Smooth muscle cell (in vitro differentiated cells): Measurements from ENCODE around the gene TINAGL1. TPM values are rescaled to one million over a fixed set of nuclear protein-coding genes. Genes with fewer than 3 reads are reported as not detected.

Experiments
- DNase-seq: peaks from one replicate; lab custom pipeline; 2025; ENCODE audit not compliant: unreplicated experiment; lab: John Stamatoyannopoulos, UW
- H2AFZ ChIP-seq: fragments of 200-600 bp; sonication (generic); 2 replicates; pipeline ENCODE4 v1.6.0; 2016; ENCODE audit warnings: antibody characterized with exemption, low read depth, mild to moderate bottlenecking
- H3F3A ChIP-seq: fragments of 200-600 bp; sonication (generic); 2 replicates; pipeline ENCODE4 v1.6.0; 2017; ENCODE audit warnings: antibody characterized with exemption, low read depth
- H3K27ac ChIP-seq: fragments of 200-600 bp; sonication (generic); 2 replicates; pipeline ENCODE4 v1.5.1; 2016; ENCODE audit warnings: low read depth, mild to moderate bottlenecking
- H3K27me3 ChIP-seq: fragments of 200-600 bp; sonication (generic); 2 replicates; pipeline ENCODE4 v1.6.1; 2016; ENCODE audit warnings: low read depth, mild to moderate bottlenecking
- H3K36me3 ChIP-seq: fragments of 200-600 bp; sonication (generic); 2 replicates; pipeline ENCODE4 v1.5.1; 2016; ENCODE audit warnings: low read depth
- H3K4me1 ChIP-seq: fragments of 200-600 bp; sonication (generic); 2 replicates; pipeline ENCODE4 v1.5.1; 2016; ENCODE audit warnings: low read depth
- H3K4me2 ChIP-seq: fragments of 200-600 bp; sonication (generic); 2 replicates; pipeline ENCODE4 v1.6.0; 2016; ENCODE audit warnings: mild to moderate bottlenecking
- H3K4me3 ChIP-seq: fragments of 200-600 bp; sonication (generic); 2 replicates; pipeline ENCODE4 v1.5.1; 2016; ENCODE audit warnings: mild to moderate bottlenecking
- H3K79me2 ChIP-seq: fragments of 200-600 bp; sonication (generic); 2 replicates; pipeline ENCODE4 v1.6.0; 2016; ENCODE audit warnings: low read depth, mild to moderate bottlenecking
- H3K9ac ChIP-seq: fragments of 200-600 bp; sonication (generic); 2 replicates; pipeline ENCODE4 v1.6.0; 2016; ENCODE audit warnings: low read depth
- H3K9me3 ChIP-seq: fragments of 200-600 bp; sonication (generic); replicated peaks from 2 replicates; pipeline ENCODE4 v1.5.1; 2016; ENCODE audit warnings: low read depth
- H4K20me1 ChIP-seq: fragments of 200-600 bp; sonication (generic); 2 replicates; pipeline ENCODE4 v1.6.0; 2016; ENCODE audit warnings: low read depth
- CTCF ChIP-seq: fragments of 200-600 bp; sonication (generic); IDR thresholded peaks from 2 replicates; pipeline ENCODE4 v1.5.1; 2017; ENCODE audit warnings: borderline replicate concordance, mild to moderate bottlenecking, antibody characterized with exemption; ENCODE audit not compliant: insufficient read depth, poor library complexity, severe bottlenecking
- WGBS: methylation state at CpG from one replicate; pipeline ENCODE4 v1.1.7; 2016; ENCODE audit warnings: low lambda C conversion rate; 5-methylcytosine and 5-hydroxymethylcytosine counted together
- polyA plus RNA-seq: library from polyadenylated mRNA; unstranded; fragments of >200 nt; fragmentation: Nextera tagmentation; extraction: Ambion mirVana; gene quantifications from 2 replicates; pipeline ENCODE4 v1.2.1, GENCODE V29; 2016
- total RNA-seq: library from RNA; depleted of rRNA; stranded (reverse); fragments of >200 nt; gene quantifications from 2 replicates; pipeline ENCODE4 v1.2.3, GENCODE V29; 2014

Gene TINAGL1
- 142 and 148 TPM in 2 replicates for total RNA-seq
- 40.9 and 219 TPM in 2 replicates for polyA plus RNA-seq

GRCh38 chr1:31576201-31576669 lies at the start of gene TINAGL1:
Gene TINAGL1, plus strand, starts transcription at chr1:31576515. Its CDS starts 634 bp downstream, at chr1:31577149.
- H3K9me3 ChIP-seq, result no peaks in the 10 kb centered on the region
- peaks cover 4% of the 10 kb centered on the region for H3K79me2 ChIP-seq
- H3K4me1 ChIP-seq, result peaks cover 9% of the 10 kb centered on the region
- H3K4me2 ChIP-seq, result peak within 1 kb of the TSS; percentile 79
- TF ChIP-seq CTCF, result no peak
- H4K20me1 ChIP-seq, result no peaks in the 10 kb centered on the region
- H3F3A ChIP-seq, result peaks cover 7% of the 10 kb centered on the region
- peak within 1 kb of the TSS; percentile 9 for H3K9ac ChIP-seq
- H2AFZ ChIP-seq, result peak within 1 kb of the TSS; percentile 59
- 6% methylated on average over 22 of the region's 25 CpGs for WGBS
- no peaks in the 10 kb centered on the region for H3K27me3 ChIP-seq
- DNase-seq, result no peak
- peak within 1 kb of the TSS; percentile 43 for H3K4me3 ChIP-seq
- no peaks in the 10 kb centered on the region for H3K36me3 ChIP-seq
- peak within 1 kb of the TSS; percentile 75 for H3K27ac ChIP-seq

DNA sequence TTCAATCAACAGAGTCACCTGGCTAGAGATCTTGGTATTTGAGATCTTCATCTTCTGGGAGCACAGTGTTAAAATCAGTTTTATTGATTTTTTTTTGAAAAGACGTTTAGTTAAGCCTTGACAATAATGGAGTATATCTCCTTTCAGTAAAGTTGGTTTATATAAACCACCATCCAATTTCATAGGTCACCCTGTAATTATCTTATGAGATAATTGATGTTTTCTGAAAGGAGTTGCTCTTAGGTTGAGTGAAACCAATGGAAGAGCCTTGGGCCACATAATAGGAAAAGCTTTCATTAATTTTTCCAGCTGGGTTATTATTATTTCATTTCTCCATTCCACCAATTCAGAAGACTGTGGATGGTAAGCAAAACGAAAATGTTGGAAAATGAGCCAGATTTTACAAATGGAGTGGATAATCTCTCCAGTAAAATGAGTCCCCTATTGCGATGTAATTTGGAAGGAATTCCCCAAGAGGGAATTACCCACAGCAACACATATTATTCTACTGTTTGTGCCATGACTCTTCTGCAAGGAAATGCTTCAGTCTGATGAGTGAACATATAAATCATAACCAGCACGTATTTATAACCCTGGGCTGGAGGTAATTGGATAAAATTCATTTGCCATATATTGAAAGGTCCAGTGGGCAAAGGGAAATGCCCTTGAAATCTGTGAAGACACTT lies 46.2 kb upstream of the TINAGL1 start:
- Histone ChIP-seq H3F3A (peaks cover 20% of the 10 kb centered on the region), H4K20me1 (no peaks in the 10 kb centered on the region), H3K27me3 (no peaks in the 10 kb centered on the region), H3K9ac (peak overlapping the region; percentile 77), H3K4me1 (peaks cover 15% of the 10 kb centered on the region), H3K4me3 (no peak overlapping the region), H3K79me2 (no peaks in the 10 kb centered on the region), H2AFZ (no peak overlapping the region), H3K36me3 (no peaks in the 10 kb centered on the region), H3K9me3 (no peaks in the 10 kb centered on the region), H3K27ac (peak overlapping the region; percentile 96), H3K4me2 (peak overlapping the region; percentile 76)
- 47% methylated on average over 4 of the region's 4 CpGs for WGBS
- no peak for DNase-seq
- TF ChIP-seq CTCF, result no peak

- peaks cover 20% of the 10 kb centered on the region for H3F3A ChIP-seq
- no peaks in the 10 kb centered on the region for H3K36me3 ChIP-seq
- H3K27ac ChIP-seq, result peak overlapping the region; percentile 96
Measured at GRCh38 chr1:31531177-31531999, 44.9 kb upstream of the TINAGL1 start.

More at GRCh38 chr1:31531177-31531999, 44.9 kb upstream of the TINAGL1 start:
- WGBS, result 3% methylated on average over 10 of the region's 10 CpGs
- Histone ChIP-seq H4K20me1 (no peaks in the 10 kb centered on the region), H3K4me3 (no peak overlapping the region), H2AFZ (peak overlapping the region; percentile 10), H3K9me3 (no peaks in the 10 kb centered on the region), H3K27me3 (no peaks in the 10 kb centered on the region), H3K79me2 (no peaks in the 10 kb centered on the region), H3K9ac (peak overlapping the region; percentile 77), H3K4me1 (peaks cover 15% of the 10 kb centered on the region), H3K4me2 (peak overlapping the region; percentile 76)
- TF ChIP-seq CTCF, result no peak
- no peak for DNase-seq
